SW 1271 (cell line): ENCODE measurements around the gene ZNF710.
"Not testable (repeated sequence)": the region's sequence is repeated elsewhere in the genome, so short reads cannot be mapped to it uniquely, and the experiment has no call there.

Experiments used
- DNase-seq, 2 experiments: peaks; one replicate each; lab custom pipeline; 2025; lab: John Stamatoyannopoulos, UW

The ZNF710 gene

GRCh38 chr15:90001062-90001682 is at the start of gene ZNF710:
TSS of gene ZNF710 (plus strand) at chr15:90001324. CDS start at chr15:90067138, 65,814 bp downstream.
- DNase-seq: peak in 1 of 2 experiments; percentile 37

GRCh38 chr15:89954541-89954940 is 46.6 kb upstream of the ZNF710 start:
- DNase-seq: no peak

GRCh38 chr15:89955449-89955998 is 45.6 kb upstream of the ZNF710 start:
- not testable (repeated sequence) for DNase-seq

- DNase-seq: no peak
These were observed 42.9 kb upstream of the ZNF710 start for GRCh38 chr15:89958107-89958805.

GRCh38 chr15:89963301-89964231 is 37.6 kb upstream of the ZNF710 start:
- DNase-seq: no peak

GRCh38 chr15:89964232-89964954 is 36.7 kb upstream of the ZNF710 start:
- no peak for DNase-seq

- DNase-seq: no peak
These were observed 33.2 kb upstream of the ZNF710 start for GRCh38 chr15:89967881-89968280.

- DNase-seq: peak; percentile 6 to 54
These were observed 29.5 kb upstream of the ZNF710 start for GRCh38 chr15:89971592-89971997.

GRCh38 chr15:89972085-89972484 is 29.0 kb upstream of the ZNF710 start:
- DNase-seq: no peak

- no peak for DNase-seq
These were observed 25.5 kb upstream of the ZNF710 start for GRCh38 chr15:89975482-89976245.

GRCh38 chr15:89976246-89976600 is 24.9 kb upstream of the ZNF710 start:
- no peak for DNase-seq

- DNase-seq: not testable (repeated sequence)
These were observed 23.3 kb upstream of the ZNF710 start for GRCh38 chr15:89977836-89978235.

- DNase-seq: no peak
These were observed 22.2 kb upstream of the ZNF710 start for GRCh38 chr15:89978914-89979313.

- DNase-seq: no peak
These were observed 20.2 kb upstream of the ZNF710 start for GRCh38 chr15:89980896-89981295.

GRCh38 chr15:89982315-89983055 is 18.6 kb upstream of the ZNF710 start:
- DNase-seq: no peak

GRCh38 chr15:89984001-89984400 is 17.1 kb upstream of the ZNF710 start:
- no peak for DNase-seq

GRCh38 chr15:89984421-89985010 is 16.6 kb upstream of the ZNF710 start:
- no peak for DNase-seq

- no peak for DNase-seq
These were observed 16.0 kb upstream of the ZNF710 start for GRCh38 chr15:89985111-89985510.

GRCh38 chr15:89991312-89991711 is 9.8 kb upstream of the ZNF710 start:
- no peak for DNase-seq

- no peak for DNase-seq
These were observed 7.8 kb upstream of the ZNF710 start for GRCh38 chr15:89993349-89993748.
